AG10803 (cell line): ENCODE data around the gene KLHL29.

Experiments
- DNase-seq: peaks from one replicate; pipeline ENCODE4 v3.0.0; 2010; ENCODE audit warnings: low read depth
- H3K4me3 ChIP-seq: 2 replicates; pipeline ENCODE4 v1.5.1; 2011; ENCODE audit warnings: mild to moderate bottlenecking, low read length, control low read depth
- TF ChIP-seq, protein P1 (sequence below): conservative IDR thresholded peaks from 2 replicates; pipeline ENCODE4 v1.5.1; 2011; ENCODE audit warnings: mild to moderate bottlenecking, low read length, control low read depth, inconsistent platforms

The KLHL29 gene

GRCh38 chr2:23695890-23696751, 311.1 kb downstream of the KLHL29 start:
- no peak overlapping the region for H3K4me3 ChIP-seq
- DNase-seq, result no peak
- TF ChIP-seq, protein P1, sequence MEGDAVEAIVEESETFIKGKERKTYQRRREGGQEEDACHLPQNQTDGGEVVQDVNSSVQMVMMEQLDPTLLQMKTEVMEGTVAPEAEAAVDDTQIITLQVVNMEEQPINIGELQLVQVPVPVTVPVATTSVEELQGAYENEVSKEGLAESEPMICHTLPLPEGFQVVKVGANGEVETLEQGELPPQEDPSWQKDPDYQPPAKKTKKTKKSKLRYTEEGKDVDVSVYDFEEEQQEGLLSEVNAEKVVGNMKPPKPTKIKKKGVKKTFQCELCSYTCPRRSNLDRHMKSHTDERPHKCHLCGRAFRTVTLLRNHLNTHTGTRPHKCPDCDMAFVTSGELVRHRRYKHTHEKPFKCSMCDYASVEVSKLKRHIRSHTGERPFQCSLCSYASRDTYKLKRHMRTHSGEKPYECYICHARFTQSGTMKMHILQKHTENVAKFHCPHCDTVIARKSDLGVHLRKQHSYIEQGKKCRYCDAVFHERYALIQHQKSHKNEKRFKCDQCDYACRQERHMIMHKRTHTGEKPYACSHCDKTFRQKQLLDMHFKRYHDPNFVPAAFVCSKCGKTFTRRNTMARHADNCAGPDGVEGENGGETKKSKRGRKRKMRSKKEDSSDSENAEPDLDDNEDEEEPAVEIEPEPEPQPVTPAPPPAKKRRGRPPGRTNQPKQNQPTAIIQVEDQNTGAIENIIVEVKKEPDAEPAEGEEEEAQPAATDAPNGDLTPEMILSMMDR, result no peak

DNA sequence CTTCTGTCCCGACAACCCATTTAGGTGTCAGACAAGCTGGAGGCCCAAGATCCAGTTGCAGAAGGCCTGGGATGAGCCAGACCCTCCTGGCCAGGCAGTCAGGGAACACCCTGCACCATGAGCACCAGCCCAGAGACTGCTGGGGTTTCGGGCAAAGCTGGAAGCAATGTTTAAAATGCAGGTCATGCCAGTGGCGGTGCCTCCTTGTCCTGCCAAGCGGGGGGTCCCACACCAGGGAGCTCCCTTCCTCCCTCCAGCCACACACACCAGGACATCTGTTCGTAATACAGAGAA, 311.7 kb downstream of the KLHL29 start:
- TF ChIP-seq, protein P1, result no peak
- DNase-seq, result no peak
- H3K4me3 ChIP-seq, result no peak overlapping the region

DNA sequence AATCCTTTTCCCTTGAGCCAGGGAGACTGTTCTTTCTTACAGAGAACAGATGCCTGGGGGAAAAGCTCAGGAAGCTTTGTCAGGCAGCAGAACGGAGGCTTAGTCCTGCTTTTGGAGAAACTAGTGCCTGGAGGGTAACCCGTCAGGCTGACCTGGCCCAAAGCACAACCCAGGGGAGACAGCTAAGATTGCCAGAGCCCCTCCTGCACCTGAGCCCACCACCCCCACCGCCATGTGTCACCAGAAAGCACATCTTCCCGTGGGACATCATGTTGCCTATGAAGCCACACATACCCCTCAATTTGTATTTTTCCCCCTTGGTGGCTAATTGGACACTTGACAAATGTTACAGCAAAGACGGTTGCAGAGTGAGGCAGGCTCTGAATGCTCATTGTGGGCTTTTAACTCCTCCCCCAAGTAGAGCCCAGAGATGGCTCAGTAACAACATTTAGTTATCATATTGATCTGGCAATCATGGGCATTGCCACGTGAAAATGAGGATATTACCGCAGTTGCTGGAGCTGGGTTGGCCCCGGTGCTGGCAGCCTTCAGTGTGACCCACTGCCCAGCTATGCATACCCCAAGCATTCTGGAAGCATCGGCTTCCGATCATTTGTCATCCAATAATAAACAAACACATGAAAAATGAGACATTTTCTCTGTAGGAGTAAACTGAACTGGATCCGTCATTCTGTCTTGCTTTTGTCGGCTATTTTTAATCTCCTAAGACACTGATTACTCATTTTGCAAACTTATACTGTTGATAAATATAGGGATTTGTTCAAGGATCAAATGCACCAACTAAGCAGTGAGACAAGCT, 312.5 kb downstream of the KLHL29 start:
- TF ChIP-seq, protein P1, result no peak
- H3K4me3 ChIP-seq, result no peak overlapping the region
- no peak for DNase-seq

DNA sequence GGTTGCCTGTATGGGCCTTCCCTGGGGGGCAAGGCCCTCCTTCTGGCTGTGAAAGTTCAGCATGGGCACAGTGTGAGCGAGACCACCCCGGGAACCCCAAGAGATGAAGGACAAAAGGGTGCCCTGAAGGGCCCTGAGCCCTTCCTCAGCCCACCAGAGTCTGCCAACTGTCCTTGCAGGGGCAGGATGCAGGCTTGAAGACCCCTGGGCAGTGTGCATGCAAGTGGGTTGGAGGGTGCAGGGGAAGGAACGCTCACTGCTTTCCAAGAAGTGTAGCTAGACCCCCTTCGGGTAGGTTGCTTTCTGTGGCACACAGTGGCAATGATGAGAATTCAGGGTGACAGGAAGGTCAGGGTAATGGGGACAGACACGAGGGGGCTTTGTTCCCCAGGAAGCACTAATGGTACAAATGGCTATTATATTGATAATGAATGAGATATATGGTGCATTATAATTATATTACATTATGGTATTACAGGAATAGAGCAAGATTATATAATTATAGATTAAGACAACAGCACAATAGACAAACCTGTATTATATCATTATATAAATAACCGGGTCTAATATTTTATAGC, 313.2 kb downstream of the KLHL29 start:
- no peak overlapping the region for H3K4me3 ChIP-seq
- TF ChIP-seq, protein P1, result no peak
- DNase-seq, result no peak

GRCh38 chr2:23698721-23699579, 314.0 kb downstream of the KLHL29 start:
- TF ChIP-seq, protein P1, result no peak
- no peak for DNase-seq
- H3K4me3 ChIP-seq, result no peak overlapping the region

GRCh38 chr2:23699580-23699925, 314.6 kb downstream of the KLHL29 start:
- TF ChIP-seq, protein P1, result no peak
- no peak for DNase-seq
- H3K4me3 ChIP-seq, result no peak overlapping the region
